Bone marrow (tissue), 2 donors: ENCODE data around the gene SMAD3.
"Not testable (repeated sequence)": the region's sequence is repeated elsewhere in the genome, so short reads cannot be mapped to it uniquely, and the experiment has no call there.

Source experiments
- DNase-seq, 2 donors: peaks; one replicate each; lab custom pipeline; 2025; lab: John Stamatoyannopoulos, UW

The SMAD3 gene

DNA sequence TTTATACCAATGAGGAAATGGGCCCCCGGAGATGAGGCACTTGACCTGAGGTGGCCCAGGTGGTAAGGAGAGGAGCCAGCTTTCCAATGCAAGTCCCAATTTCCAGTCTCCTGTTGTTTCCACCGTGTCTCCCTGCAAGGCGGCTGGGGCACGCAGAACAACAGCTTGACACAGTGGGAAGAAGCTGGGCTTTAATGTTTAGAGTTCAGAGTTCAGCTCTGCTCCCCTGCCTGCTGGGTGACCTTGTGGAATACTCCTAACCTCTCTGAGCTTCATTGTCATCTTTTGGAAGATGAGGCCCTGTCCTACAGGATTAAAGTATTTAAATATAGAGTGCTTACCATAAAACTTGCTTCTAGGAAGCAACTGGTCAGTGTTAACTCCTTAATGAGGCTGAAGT, 80.3 kb downstream of the SMAD3 start:
- no peak for DNase-seq

DNA sequence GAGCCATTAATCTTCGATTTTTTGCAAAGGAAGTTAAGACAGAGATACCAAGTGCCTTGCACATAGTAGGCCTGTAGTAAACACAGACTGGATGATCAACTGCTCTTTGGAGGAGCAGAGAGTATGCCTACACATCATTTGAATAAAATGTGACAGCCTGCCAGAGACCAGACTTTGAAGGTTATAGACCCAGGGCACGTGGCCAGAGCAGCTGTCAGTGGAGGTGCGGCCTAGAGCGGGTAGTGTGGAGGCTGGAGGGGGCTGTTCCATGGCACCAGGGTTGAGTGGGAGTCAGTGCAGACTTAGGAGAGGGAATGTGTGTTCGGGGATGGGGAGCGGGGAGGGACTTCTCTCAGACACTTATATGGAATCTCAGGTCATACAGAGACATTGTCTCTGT, 80.8 kb downstream of the SMAD3 start:
- DNase-seq, result no peak

DNA sequence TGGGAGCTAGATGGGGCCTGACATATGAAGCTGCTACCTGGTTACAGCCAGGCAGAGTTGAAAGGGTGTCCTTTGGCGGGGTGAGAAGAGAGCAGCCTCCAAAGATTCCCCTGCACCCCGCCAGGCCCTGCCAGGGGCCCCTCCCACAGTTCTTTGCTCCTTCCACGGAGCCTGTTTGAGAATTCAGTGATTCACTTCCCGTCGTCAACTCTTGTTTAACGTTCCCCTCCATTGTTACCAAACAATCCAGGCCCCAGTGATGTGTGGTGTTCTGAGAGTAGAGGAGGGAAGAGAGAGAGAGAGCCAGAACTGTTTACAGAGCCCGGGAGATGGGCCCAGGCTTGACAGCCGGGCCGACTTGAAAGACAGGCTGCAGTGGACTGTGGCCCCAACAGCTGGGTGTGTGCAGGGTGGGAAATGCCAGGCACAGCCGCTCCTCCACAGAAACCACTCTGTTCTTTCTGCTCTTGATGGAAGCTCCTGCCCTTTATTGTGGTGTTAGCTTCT, 81.5 kb downstream of the SMAD3 start:
- peak in 1 of 2 donors; percentile 40 for DNase-seq

DNA sequence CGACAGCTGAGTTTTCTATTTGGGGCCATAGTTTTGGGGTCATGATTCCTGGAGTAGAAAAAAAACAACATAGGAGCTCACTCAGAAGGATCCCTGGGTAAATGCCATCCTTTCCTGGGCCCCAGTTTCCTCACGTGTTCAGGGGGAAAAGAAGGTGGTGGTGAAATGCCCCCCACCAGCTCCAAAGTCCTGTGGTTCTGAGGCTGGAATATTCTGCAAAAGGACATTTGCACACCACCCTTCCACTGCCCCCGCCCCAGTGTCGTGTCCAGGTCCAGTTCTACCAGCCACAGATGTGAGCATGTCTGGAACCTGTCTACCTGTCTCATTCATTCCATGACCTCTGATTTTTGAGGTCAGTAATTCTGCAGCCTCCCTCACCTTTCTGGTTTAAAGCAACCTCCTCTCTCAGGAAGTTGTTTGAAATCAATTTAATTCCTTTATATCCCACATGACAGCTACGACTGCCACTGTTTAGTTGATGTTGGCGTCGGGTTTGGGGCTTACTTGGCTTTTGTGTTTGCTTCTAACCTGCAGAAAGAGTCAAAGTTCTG, 82.1 kb downstream of the SMAD3 start:
- DNase-seq, result no peak

DNA sequence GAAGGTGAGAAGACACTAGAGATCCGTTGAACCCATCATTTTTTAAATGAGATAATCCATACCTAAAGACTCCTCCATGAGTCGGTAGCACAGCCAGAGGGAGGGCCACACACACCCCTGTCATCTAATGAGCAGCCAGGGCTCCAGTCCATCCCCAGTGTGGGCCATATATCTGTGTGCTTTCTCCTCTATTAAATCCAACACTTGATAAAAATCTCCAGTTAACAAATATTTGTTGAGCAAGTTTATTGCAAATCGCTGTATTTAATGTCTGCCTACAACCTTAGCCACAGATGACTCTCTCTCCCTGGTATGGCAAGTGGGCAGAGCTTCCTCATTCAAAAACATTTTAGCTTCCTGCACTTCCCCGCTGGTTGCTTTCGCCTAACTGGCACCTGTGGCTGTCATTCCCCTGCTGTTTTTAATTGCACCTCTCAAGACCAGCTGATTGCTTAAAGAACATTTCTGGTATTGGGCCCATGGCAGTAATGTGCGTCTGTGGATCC, 82.8 kb downstream of the SMAD3 start:
- peak in 1 of 2 donors; percentile 31 for DNase-seq

DNA sequence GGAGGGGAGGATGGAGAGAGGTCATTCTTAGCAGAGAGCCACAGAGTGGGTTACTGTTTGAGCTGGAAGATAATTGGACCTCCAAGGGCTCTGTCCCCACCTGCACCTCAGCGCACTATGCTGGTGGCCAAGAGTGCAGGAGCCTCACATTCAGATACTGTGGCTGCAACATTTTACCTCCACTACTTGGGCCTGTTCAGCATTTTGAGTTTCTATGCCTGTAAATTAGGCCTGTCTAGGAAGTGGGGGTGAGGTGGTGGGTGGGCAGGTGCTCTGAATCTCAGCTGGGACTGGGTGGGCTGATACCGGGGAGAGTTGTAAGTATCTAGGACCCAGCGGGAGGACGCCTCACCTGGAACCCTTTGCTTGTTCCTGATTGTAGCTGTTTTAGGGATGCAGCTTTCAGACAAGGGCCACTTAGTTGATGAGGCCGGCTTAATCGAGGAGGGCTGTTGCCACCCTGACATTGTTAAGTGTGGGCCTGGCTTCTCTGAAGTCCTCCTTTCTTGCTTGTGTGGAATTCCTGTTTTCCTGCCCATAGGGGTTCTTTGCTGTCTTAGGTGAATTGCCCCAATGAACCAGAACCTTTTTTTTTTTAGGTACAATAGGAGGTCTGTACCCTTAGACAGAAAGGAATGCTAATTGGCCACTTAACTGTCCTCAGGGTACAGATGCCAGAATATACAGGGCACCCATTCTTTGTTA, 83.8 kb downstream of the SMAD3 start:
- DNase-seq, result no peak

DNA sequence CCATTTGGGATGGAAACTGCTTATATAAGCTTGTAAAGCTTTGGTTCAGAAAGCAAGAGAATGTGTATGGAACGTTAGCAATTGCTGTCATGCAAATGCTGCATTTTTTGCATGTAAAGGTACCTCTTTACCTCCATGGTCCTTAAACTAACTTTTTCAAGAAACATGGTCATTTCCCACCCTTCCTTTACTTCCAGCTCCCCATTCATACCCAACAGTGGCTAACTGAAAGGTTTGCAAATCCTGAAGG, 84.3 kb downstream of the SMAD3 start:
- DNase-seq, result no peak

DNA sequence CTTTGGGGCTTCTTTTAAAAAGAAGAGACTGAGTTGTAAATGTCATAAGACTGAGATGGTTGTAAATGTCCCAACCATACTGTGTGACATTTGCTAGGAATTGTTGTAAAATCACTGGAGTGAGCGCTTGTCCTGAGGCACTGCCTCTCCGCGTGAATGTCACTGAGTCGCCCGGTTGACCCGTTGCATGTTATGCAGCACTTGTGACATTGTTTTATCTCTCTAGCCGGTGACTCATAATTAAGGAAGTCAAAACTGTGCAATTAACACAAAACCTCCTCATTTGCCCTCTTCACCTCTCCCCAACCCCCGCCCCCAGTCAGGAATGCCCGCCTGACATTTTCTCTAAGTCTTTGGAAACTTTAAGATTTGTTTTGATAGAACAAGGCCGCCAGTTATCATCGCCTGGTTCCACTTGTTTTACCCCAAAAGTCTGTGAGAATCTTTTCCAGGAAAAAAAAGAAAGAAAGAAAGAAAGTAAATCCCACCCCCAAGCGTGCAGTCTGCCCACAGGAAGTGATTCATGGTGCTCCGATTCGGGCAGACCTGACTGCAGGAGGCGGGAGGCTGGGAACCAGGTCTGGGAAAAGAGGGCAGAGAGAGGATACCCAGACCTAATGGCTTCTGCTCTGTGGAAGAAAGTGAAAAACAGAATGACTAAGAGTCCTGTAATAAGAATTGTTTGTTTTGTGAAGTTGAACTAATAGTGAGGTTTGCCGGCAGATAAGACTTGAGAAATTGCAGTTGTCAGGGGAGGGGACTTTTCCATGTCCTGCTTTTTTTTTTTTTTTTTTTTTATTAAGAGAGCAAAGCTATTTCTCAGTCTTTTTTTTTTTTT, 84.8 kb downstream of the SMAD3 start:
- DNase-seq, result peak in 1 of 2 donors; percentile 33

DNA sequence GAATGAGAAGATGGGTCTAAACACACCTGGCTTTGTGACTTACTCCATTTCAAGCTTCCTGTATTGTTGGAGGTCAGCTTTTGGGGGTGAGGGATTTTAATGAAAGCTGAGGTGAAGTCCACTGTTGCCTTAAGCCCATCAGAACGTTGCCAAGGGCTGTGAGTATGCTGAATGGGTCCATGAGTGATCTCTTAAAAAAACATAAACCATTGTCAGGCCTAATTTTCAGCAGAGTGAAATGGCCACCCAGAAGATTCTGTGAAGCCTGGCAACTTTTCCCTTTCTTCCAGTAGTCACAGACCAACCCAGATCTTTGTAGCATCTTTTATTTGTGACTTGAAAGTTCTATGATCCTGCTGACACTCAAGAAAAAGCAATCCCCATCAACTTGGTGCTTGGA, 87.0 kb downstream of the SMAD3 start:
- DNase-seq, result no peak

DNA sequence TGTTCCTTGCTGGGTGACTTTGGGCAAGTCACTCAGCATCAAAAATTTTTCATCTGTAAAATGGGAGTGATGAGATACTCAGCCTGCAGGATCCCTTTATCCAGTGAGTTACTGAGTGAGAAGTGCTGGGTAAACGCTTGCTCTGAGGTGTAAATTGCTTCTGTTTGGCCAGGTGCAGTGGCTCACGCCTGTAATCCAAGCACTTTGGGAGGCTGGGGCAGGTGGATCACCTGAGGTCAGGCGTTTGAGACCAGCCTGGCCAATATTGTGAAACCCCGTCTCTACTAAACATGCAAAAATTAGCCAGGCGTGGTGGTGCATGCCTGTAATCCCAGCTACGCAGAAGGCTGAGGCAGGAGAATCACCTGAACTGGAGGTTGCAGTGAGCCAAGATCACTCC, 87.6 kb downstream of the SMAD3 start:
- DNase-seq, result not testable (repeated sequence)

DNA sequence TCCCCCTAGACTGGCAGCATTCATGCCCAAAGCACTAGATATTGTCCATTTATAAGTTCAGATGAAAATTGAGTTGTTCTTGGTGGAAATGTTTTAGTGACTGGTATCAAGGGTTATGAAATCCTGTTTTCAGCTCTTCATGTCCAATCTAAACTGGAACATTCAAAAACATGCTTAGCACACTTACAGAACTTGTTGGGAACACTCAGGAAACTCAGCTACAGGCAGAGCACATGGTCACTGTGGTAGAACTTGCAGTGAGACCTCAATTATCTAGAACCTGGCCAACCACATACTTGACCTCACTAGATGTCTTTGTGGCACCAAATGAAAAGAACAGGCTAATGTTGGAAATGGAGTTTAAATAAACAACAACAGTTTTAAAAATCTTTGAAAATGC, 88.8 kb downstream of the SMAD3 start:
- no peak for DNase-seq

DNA sequence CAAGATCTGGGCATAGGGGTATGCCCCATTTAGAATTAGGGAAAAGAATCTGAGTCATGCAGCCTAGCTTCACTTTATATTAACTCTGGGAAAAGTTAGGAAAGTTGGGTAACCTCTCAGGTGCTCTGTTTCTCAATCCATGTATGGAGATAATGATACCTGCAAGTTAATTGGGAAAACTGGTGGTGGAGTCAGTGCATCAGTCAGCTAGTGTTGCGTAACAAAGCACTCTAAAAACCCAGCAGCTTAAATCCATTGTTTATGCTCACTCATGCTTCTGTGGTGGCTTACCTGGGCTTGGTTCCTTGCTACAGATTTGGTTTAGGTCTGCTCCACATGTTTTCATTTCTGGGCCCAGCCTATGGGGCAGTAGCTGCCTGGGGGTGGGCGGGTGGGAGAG, 91.0 kb downstream of the SMAD3 start:
- no peak for DNase-seq

DNA sequence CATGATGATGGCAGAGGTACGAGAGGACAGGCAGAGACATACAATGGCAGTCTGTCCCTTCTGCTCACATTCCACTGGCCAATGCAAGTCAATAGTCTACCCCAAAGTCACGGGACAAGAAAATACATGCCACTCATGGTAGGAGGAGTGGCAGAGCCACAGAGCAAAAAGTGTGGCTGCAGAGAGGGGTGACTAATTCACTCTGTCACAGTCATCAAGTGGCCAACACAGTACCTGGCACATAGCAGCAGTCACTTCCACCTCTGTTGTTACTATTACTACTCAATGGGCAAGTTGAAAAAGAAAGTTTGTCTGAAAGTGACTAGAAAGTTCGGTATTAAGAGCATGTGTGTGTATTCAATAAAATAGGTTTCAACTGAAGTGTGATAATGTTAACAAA, 91.4 kb downstream of the SMAD3 start:
- DNase-seq, result no peak

DNA sequence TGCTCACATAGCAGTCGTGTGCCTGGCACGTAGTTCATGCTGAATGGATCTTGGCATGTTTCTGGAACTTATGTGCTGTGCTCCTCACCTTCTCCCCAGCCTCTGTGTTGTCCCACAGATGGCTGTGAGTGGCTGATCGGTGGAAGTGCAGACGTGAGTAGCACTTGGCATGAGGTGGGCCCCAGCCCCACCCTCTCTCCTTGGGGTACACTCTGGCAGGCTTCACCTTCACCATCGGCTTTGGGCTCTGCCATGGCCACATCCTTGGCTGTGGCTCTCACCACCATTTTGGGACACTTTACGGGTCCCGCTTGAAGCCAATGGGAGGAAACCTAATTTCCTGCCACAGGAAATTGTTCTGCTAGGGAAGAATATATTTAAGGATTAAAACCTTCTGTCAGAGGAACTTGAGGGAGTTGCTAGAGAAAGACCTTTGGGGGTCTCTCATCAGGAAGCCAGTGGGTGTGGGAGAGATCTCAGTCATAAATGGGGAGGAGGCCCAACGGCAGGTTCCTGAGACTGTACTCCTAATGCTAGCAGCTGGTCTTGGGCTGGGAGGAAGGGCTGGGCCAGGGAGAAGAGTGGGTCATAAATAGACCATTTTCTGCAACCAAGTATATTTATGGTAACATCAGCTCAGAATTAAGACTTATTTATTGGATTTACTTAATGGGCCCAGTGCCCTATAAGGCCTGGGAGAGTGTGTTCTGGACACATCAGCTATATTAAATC, 92.3 kb downstream of the SMAD3 start:
- DNase-seq, result no peak

DNA sequence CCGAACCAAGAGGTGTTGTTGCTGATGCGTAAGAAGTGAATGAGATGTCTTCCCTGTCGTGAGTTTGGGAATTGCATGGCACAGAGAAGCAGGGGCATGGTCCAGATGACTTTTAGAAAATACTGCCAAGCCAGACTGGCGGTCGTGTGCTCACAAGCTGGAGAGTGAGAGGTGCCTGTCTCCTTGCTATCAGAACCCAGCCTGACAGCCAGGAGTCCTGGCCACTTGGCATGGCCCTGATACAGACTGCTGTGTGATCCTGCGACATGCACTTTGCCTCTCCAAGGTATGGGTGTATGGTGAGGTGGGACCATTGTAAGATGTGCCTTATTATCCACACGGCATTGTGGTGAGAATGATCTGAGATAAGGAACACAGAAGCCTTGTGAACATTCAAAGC, 93.0 kb downstream of the SMAD3 start:
- no peak for DNase-seq

DNA sequence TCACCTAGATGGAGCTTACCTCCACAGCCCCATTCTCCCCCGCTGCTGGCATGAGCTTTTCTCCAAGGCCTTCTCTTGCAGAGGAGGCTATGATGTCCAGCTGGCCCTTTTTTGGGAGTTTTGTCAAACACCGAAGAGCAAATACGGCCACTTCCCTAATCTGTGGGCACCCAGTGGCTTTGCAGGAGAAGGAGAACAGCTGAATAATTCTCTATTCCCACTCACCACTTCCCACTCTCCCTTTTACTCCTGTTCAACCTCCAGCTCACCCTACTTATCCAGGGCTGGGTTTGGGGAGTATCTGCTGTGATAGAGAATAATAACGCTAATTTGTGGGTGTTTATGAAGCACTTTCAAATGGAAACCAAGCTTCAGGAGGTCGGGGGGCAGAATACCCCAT, 96.0 kb downstream of the SMAD3 start:
- DNase-seq, result no peak

DNA sequence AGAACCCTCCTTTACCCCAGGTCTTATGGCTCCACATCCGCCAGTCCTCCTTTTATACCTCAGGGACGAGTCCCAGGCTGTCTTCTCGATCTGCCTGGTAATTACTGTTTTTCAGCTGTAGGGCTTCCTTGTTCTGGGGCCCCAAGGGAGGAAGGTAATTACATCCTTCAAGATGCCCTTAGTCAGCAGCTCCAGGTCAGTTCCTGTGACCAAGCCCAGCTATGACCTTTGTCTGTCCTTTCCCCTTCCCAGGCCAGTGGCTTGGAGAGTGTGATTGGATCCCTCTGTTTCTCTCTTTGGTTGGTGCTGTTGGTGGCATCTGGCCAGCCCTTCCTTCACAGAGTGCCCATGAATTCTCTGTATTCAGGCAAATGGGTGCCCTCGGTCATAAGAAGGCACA, 96.5 kb downstream of the SMAD3 start:
- DNase-seq, result no peak

DNA sequence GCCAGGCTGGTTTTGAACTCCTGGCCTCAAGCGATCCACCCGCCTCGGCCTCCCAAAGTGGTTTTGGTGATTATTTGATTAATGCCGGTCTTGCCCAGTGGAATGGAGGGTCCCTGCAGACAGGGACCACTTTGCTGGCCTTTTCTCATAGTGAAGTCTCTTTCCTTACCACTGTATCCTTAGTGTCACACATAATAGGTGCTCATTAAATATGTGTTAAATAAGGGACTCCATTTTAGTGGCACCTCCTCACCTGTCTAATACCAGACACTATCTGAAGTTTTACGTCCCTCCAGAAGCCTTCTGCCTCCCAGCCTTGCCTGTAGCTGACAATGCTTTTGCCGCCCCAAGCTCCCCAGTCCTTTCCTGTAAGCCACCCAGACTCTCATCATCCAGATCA, 97.8 kb downstream of the SMAD3 start:
- no peak for DNase-seq

DNA sequence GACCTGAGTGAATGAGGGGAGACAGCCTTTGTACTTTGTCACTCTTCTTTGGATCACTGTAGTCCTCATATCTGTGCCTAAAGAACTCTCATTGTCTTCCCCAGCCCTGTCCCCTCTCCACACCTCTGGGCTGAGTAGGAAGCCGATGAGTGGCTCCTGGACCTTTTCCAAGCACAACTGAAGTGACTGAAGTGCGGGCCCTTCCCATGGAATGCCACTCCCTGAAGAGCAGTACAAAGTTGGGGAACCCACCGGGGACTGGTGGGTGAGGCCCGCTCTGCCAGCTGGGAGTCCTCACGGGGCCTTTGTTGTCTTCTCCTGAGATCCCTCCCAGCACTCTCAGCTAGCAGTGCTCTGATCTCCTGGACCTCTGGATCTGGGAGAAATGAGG, 99.0 kb downstream of the SMAD3 start:
- DNase-seq, result no peak

DNA sequence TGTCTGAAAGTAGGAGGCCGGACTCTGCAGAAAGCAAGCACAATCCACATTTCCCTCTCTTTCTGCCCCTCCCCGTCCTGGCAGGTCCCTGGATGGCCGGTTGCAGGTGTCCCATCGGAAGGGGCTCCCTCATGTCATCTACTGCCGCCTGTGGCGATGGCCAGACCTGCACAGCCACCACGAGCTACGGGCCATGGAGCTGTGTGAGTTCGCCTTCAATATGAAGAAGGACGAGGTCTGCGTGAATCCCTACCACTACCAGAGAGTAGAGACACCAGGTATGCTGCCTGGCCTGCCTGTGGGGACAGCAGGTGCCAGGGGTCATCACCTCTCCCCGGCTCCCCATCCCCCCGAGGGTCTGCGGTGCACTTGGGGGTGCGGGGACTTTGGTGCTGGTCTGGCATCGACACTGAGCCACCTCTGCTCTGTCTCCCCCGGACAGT, 99.4 kb downstream of the SMAD3 start:
- DNase-seq, result no peak

DNA sequence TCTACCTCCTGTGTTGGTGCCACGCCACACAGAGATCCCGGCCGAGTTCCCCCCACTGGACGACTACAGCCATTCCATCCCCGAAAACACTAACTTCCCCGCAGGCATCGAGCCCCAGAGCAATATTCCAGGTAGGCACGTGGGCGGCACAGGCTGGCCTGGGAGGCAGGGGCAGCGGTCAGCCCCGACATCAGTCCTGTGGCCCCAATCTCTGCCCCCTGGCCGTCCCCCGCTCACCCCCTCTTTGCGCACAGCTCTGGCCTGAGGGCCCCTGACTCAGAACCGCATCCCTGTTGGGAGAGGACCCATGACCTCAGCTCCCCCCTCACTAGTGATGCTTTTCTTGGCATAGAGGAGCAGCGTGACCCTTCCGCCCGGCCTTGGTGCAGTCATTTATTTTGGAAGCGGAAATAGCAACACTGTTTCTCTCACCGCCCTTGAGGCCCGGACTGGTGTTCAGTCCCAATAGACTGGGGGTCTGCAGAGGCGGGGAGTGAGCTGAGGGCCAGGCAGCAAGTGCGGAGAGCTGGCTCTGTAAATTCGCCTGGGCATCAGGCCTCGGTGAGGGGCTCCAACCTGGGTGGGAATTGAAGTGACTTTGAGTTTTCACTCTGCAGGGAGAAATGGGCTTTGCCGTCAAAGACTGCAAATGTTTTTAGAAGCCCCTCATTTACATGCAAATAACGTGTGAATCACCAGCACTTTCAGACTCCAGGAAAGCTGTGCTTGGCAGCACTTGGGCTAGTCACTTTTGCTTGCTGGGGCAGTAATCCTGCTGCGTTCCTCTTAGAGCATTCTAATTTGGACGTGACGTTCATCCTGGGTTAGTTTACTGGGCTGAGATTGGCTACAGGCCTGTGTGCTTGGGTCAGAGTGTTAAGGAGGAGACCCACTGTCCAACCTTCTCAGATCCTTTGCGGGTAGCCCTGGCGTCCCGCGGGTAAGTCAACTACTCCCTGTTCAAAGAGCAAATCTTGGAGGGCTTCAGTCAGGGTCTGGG, 100.2 kb downstream of the SMAD3 start:
- no peak for DNase-seq
